ENCODE measurements around the gene CARTPT.
A peak's percentile ranks its signal among the peaks of the same experiment; 100 is the strongest.

Gene CARTPT

DNA sequence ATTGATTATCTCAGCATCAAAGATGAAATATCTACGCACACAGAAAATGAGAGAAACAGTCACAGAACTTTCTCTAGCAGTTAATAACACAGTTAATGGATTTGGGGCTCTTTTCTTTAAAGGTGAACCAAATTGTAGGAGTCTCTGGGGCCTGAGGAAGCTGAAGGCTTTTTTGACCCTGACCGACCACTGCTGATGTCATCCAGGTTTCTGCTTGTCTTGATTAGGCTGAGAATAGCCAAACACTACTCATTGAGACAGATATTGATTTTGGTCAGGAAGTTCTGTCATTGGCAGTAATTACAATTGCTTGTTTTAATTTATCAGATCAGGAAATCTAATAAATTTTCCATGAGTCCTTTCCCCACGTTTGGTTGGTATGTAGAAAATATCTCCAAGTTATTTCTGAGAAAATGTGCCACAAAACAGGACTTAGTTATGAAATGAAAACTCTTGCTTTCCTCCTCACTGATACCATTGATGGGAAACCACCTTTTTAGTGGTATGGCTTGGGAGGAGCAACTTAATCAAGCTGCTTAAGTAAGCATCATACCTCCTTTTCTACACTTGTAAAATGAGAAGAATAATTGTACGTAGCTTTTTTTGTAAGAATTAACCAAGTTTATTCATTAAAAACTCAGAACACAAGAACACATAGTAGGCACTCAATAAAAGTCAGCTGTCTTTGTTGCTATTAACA is 19.7 kb downstream of the CARTPT start:
- DNase-seq, result no peak

DNA sequence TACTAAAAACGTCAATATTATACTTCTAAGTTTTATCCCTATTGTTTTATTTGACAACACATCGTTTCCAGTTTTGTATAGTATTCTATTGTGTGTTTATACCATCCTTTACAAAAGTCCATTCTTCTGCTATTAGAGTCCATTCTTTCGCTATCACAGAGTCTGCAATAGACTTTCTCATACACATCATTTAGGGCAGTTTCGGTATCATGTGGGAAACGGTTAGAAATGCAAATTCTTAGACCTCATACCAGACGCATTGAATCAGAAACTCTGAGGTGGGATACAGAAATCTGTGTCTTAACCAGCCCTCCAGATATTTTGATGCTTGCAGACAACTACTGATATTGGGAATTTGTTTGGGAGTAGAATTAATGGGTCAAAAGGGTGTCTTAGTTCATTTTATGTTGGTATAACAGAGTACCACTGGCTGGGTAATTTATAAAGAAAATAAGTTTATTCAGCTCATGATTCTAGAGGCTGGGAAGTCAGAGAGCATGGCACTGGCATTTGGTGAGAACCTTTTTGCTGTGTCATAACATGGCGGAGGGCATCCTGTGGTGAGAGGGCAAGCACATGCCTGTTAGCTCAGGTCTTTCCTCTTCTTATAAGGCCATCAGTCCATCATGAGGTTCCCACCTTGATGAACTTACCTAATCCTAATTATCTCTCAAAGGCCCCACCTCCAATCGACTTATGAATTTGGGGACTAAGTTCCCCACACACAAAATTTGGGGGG is 21.1 kb downstream of the CARTPT start:
- DNase-seq, result no peak

DNA sequence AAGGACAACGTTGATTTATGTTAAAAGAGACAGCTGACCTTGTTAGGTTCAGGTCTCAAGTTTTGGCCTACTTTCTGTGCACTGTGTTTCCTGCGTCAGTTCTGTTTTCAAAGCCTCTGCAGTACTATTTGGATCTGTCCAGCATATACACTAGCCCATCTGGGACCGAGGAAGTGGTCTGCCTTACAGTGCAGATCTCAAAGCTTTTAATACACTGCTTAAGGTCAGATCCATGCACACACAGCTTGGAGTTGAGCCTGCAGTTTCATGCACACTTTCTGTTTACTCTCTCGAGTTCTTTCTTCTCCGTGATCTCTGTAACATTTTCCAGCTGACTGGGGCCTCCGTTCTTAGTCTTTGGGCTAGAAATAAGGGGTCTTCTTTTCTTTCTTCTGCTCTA is 24.1 kb downstream of the CARTPT start:
- no peak for DNase-seq

DNA sequence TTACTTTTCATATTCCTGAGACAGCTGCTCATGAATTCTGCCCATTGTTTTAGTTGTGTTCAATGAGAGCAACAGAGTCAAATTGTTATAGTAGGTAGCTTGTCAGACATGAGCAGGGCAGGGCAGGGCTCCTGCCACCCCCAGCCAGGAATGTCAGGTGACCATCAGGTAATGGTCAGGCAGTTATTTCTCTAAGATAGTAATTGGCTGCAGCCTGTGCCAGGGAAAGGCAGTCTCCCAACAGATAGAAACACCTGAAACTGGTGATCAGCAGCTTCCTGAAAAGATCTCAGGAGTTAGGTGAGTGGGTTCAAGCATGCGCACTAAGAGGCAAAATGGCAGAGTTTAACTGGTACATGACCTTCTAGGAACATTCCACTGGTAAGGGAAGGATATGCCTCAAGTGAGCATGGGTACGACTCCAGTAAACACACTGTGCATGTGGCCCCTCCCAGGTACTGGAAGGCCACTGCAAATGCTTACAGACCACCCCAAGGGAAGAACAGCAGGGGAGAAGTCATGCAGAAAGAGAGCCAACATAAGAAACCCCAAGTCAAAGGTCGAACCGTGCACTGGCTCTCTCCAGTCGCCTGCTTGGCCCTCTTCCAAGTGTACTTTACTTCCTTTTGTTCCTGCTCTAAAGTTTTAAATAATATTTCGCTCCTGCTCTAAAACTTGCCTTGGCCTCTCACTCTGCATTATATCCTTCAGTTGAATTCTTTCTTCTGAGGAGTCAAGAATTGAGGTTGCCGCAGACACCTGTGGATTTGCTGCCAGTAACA is 25.1 kb downstream of the CARTPT start:
- no peak for DNase-seq

DNA sequence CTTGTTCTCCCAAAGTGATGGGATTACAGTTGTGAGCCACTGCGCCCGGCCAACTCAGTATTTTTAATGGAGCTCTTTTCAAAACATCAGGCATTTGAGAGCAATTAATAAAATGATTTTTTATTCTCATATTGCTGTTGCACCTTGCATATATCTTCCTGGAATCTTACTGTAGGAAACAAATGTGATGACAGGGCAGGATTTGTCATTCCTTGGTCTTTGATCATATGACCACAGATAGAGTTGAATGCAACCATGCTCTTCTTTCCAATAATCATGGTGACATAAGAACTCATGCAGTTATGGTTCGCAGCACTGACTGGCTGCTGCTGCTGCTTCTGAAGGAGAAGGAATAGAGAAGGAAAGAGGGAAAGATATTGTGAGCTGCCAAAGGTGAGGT is 28.1 kb downstream of the CARTPT start:
- DNase-seq, result no peak

DNA sequence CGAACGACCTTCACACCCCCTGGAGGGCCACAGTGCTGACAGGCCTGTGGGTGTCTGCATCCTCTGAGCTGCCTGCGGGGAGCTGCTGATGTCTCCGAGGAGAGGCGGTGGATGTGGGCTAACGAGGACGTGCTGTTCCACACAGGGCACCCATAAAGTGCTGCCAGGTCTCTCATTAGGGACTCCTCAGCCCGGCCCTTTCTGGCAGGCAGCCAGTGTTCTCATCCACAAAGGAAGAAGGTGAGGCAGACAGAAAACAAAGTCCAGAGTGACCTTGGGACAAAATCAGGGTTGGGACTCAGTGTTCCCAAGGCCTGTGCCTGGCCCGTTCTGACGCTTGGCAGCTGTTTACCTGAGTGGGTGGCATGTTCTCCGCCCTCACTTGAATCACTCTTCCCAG is 29.3 kb downstream of the CARTPT start:
- no peak for DNase-seq

DNA sequence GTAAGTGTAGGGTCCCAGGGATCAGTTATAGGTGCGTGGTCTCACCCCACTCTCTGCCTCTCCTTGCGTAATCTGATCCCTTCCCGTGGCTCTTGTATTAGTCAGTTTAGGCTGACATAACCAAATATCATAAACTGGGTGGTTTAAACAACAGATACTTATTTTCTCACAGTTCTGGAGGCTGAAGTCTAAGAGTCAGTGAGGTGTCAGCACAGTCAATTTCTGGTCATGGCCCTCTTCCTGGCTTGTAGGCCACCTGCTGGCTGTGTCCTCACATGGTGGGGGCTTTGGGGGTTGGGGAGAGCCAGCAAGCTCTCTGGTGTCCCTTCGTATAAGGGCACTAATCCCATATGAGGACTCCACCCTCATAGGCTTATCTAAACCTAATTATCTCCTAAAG is 32.3 kb downstream of the CARTPT start:
- no peak for DNase-seq

DNA sequence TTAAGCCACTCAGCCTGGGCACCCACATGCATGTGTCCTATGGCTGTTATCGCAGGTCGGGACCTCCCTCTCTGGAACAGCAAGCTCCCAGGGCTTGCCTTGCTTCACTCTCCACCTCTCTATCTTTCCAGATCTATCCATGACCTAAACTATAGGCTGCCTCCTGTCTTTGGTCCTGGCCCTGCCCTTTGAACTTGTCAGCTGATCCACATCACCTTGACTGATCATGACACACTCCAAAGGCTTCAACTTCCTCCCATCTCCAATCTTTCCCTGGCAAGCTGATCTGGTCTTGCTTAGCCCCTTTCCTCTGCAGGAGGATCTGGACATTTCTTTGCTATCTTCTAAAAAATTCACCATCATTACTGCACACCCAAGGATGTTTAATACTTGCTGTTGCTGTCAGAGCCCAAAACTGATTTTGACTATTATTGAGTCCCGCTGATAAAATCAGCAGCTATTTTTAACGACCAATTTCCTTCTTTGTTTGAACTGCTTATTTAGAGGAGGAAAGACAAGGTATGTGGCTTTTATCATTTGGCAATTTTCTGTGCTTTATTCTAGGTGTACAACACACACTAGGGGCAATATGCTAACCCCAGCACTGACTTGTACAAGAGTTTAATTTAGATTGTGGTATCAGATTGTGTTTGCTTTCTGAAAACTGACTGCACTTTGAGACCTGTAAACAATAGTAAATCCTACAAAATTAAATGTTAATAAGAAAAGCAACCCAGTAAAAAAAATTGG is 33.5 kb downstream of the CARTPT start:
- DNase-seq, result no peak

DNA sequence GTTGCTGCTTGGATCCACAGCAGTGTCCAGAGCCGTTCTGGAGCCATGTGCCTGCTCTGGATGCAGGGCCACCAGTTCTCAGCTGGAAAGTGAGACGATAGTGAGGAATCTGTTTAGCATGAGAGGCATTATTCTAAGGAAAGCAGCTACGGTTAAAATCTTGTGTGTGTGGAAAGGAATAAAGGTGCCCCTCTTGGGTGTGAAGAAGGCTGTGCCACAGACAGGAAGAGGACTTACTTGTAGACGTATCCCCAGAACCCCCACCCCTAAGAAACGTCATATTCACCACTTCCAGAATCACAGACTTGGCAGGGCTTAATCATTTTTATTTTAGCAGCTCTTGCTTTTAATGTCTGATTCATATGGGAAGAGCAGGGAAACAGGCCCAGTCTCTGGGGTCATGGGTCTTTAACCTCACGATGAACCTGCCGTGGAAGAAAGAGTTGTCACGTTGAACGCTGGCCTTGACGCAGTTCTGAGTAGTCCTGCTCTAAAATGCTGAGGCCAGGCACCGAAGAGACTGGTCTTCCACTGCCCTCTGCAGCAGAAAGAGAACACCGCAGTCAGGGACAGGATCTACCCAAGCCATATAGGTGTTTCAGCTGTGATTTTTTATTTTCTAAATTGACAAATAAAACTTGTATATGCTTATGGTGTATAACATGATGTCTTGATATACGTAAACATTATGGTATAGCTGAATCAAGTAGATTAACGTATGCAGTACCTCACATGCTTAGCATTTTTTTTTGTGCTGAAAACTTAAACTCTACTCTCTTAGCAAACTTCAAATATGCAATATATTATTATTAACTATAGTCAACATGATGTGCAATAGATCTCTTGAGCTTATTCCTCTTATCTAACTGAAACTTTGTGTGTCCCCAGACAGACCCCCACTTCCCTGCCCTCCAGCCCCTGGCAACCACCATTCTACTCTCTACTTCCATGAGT is 38.8 kb downstream of the CARTPT start:
- DNase-seq, result peak; percentile 88

DNA sequence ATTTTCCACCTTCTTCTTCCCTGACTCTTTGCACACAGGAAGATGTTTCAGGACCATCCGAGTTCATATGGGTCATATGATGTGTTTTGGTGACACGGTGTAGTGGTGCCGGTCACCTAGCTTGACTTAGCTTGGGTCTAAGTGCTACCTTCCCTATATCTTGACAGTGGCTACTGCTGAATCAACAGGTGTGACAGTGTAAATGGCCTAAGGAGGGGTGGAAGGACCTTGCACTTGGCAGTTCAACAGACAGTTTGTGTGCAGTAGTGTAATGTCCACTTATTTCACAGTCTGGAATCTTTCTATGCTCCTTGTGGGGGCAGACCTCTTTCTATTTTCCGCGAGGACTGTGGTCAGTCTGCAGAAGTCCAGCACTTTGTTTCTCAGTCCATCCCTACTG is 43.8 kb downstream of the CARTPT start:
- DNase-seq, result no peak

DNA sequence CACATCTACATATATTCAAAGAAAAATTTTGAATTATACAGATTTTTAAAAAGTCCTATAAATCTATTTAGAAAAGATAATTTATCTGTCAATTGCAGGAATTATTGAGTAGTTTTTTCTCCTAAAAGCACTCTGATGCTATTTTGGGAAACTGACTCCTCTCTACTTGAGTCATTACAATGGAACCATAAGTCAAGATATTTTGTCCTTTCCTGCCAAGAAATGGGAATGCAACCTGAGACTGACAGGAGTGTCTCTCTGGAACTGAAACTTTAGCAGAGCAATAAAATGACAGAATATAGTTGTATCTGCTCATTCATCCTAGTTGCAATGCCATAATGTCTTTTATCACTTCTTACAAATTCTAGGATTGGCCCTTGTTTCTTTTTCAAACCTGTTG is 48.6 kb downstream of the CARTPT start:
- DNase-seq, result no peak

DNA sequence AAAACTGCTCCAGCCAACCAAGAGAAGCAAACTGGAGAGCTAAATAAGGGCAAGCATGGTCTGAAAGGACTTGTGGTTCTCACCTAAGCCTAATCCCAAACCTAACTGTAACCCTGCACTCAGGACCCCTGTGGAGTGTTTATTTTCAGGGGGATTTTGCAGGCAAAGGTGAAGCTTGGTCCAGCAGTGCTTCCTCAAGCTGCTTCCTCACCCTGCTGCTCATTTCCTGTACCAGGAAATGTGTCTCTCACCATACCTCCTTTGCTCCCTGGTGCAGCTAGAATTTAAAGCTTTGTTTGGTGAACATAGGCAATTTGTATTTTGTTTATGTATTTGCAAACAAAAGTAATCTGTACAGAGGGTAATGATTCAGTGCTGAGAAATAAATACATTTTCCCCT is 50.2 kb downstream of the CARTPT start:
- DNase-seq, result no peak

DNA sequence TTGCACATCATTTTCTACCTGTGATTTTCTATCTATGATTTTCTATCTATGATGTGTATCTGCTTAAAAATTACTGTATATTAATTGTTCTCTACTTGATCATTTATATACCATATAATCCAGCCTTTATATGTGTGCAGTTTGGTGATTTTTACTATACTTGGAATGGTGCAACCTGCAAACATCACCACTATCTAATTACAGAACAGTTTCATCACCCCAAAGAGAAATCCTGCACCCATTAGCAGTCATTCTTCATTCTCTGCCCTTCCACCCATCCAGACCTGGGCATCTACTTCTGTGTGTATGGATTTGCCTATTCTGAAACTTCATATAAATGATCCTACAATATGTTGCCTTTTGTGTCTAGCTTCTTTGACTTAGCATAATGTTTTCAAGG is 51.3 kb downstream of the CARTPT start:
- DNase-seq, result no peak
